GM10248 (cell line): ENCODE measurements around the gene PTPRH.
"Not testable (repeated sequence)": the region's sequence is repeated elsewhere in the genome, so short reads cannot be mapped to it uniquely, and the experiment has no call there.

ENCODE experiments used
- CTCF ChIA-PET: fragments of 300-600 bp; sonication (Branson Sonifier 250); formaldehyde crosslinking; extraction: SDS; loops from one replicate; lab custom pipeline; 2021; ENCODE audit warnings: antibody characterized with exemption; lab: Yijun Ruan, JAX
- POLR2A ChIA-PET: fragments of 350-650 bp; sonication (Branson Sonifier 250); formaldehyde crosslinking; extraction: SDS; loops from one replicate; lab custom pipeline; 2020; ENCODE audit warnings: antibody characterized with exemption; lab: Yijun Ruan, JAX
- DNase-seq: peaks from one replicate; pipeline ENCODE4 v3.0.0; 2012; ENCODE audit errors: extremely low spot score
- TF ChIP-seq, protein P1 (sequence below): IDR thresholded peaks from 2 replicates; pipeline ENCODE4 v1.5.1; 2012; ENCODE audit warnings: mild to moderate bottlenecking, low read depth; ENCODE audit errors: extremely low read depth, missing control alignments, control extremely low read depth

Gene PTPRH

GRCh38 chr19:55226273-55226672, 17.0 kb upstream of the PTPRH start:
- TF ChIP-seq, protein P1, sequence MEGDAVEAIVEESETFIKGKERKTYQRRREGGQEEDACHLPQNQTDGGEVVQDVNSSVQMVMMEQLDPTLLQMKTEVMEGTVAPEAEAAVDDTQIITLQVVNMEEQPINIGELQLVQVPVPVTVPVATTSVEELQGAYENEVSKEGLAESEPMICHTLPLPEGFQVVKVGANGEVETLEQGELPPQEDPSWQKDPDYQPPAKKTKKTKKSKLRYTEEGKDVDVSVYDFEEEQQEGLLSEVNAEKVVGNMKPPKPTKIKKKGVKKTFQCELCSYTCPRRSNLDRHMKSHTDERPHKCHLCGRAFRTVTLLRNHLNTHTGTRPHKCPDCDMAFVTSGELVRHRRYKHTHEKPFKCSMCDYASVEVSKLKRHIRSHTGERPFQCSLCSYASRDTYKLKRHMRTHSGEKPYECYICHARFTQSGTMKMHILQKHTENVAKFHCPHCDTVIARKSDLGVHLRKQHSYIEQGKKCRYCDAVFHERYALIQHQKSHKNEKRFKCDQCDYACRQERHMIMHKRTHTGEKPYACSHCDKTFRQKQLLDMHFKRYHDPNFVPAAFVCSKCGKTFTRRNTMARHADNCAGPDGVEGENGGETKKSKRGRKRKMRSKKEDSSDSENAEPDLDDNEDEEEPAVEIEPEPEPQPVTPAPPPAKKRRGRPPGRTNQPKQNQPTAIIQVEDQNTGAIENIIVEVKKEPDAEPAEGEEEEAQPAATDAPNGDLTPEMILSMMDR, result no peak
- DNase-seq, result no peak
- ChIA-PET POLR2A (no interaction called here), CTCF (no interaction called here)

GRCh38 chr19:55225415-55225958, 16.2 kb upstream of the PTPRH start:
- POLR2A ChIA-PET, result no interaction called here
- DNase-seq, result no peak
- TF ChIP-seq, protein P1, result no peak
- CTCF ChIA-PET, result no interaction called here

GRCh38 chr19:55224679-55225414, 15.5 kb upstream of the PTPRH start:
- POLR2A ChIA-PET, CTCF ChIA-PET, DNase-seq: not testable (repeated sequence)

DNA sequence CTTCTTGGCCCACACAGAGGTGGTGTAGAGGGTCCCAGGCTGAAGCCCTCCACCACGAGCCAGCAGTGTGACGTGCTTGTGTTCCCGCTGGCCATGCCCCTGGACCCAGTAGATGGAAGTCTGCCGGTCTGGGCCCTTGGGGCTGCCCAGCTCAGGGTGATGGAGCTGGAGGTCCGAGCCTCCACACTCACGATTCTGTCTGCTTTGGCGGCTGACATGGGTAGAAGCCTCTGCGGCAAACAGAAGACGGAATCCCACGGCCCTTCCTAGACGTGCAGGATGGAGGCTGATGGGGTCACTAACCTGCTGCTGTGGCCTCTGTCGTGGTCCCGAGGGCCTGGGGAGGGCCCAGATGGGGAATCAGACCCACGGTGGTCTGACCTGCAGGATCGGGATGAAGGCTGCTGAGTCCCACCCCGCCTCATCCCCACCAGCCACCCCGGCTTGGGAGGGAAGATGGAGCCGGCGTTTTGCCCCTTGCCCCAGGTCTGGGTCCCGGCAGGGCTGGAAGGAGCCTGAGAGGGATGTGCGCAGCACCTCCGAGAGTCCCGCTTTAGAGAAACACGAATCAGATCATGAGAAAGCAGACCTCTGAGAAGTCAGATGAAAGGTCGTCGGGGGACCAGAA, 14.9 kb upstream of the PTPRH start:
- POLR2A ChIA-PET, result no interaction called here
- TF ChIP-seq, protein P1, result no peak
- no peak for DNase-seq
- CTCF ChIA-PET, result no interaction called here

- TF ChIP-seq, protein P1, result no peak
- POLR2A ChIA-PET, result no interaction called here
- CTCF ChIA-PET, result no interaction called here
- DNase-seq, result no peak
Measured at GRCh38 chr19:55223291-55224037, 14.2 kb upstream of the PTPRH start.

GRCh38 chr19:55220525-55220924, 11.2 kb upstream of the PTPRH start:
- ChIA-PET POLR2A (no interaction called here), CTCF (interaction anchor here (1.5 kb wide), 1 partner anchor 60 kb away, joined by 4 read pairs; no protein-coding TSS in a partner anchor)
- TF ChIP-seq, protein P1, result no peak
- DNase-seq, result no peak
